Stimulated activated CD4-positive, alpha-beta T cell treated with anti-CD3 and anti-CD28 coated beads, TNF-alpha, amount 100 ng/mL, for 24 hours (primary cell): ENCODE measurements around the gene RFX6.
"Not testable (repeated sequence)": the region's sequence is repeated elsewhere in the genome, so short reads cannot be mapped to it uniquely, and the experiment has no call there.

Experiments
- DNase-seq, 3 experiments: peaks; one replicate each; pipeline ENCODE4 v3.0.0-alpha.2; 2020; ENCODE audit warnings: low read depth in 3 of 3

The RFX6 gene

GRCh38 chr6:116876635-116877611 is at the start of gene RFX6:
Gene RFX6, plus strand, starts transcription at chr6:116877242. Its CDS starts 34 bp downstream, at chr6:116877276.
- DNase-seq = no peak

DNA sequence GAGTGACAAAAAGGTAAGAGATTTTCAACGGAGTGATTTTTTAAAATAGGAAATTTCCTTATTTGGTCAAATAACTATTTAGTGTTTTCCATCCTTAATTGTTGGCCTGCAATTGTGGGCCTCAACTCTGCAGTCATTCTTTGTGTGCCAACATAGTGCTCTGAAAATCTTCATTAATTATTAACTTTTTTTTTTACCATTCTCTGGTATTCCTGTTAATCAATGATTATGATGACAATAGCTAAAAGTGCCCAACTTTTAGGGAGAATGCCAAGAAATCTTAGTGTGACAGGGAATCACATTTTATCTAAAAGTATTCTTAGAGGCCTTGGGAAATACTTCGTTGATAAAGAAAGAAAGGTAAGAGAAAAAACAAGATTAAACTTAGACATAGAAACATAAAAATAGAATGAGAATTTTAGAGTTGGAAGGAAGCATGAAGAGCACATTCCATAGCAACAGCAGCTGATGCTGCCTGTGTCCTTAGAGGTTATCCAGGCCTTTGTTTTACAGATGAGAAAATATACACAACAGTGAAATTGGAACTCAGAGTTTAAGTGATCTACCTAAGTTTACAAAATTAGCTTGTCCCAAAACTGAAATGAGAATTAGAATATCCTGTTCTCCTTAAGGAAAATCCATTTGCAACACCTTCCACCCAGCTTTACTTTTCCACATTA is 49.3 kb upstream of the RFX6 start:
- DNase-seq = no peak

DNA sequence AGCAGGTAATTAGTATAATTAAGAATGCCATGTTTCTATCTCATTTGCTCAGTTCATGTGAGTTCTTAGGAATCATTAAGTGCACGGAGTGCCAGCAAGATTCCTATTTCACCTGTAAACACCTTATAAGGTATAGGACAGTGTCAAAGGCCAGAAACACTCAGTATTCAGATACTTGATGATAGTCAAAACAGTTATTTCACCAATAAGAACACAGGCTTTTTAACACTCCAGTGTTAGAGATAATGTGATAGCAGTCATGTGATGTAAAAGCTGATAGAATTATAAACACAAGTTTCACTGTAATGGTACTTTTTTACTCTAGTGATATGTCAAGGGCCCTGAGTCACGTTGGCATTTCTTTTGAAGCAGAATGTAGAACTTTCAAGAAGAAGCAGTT is 48.1 kb upstream of the RFX6 start, which contains the start of gene GPRC6A:
Gene GPRC6A (minus strand): TSS at position 101 of the 400 bp plus-strand sequence. CDS start 70 bp downstream, at position 31.
- no peak for DNase-seq

GRCh38 chr6:116834526-116834925 is 42.5 kb upstream of the RFX6 start:
- not testable (repeated sequence) for DNase-seq

- no peak for DNase-seq
Measured at GRCh38 chr6:116836606-116837342, 40.3 kb upstream of the RFX6 start.

GRCh38 chr6:116840091-116840490 is 37.0 kb upstream of the RFX6 start:
- DNase-seq = no peak

DNA sequence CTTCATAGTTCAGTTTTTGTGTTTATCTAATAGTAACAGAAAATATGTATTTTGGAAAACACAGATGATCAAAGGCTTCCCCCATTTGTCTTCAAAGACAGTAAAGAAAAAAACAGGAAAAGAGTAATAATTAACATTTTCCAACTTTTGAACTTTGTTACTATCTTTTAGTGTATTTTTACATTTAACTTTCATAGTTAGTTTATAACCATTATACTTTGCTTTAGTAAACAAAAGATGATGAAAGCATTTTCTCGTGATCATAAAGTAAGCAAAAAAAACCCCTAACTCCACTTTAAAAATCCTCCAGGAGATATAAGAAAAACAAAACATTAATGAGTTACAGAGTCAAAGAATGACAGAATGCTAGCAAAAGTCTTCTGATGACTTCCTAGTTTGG is 34.6 kb upstream of the RFX6 start:
- DNase-seq = no peak

DNA sequence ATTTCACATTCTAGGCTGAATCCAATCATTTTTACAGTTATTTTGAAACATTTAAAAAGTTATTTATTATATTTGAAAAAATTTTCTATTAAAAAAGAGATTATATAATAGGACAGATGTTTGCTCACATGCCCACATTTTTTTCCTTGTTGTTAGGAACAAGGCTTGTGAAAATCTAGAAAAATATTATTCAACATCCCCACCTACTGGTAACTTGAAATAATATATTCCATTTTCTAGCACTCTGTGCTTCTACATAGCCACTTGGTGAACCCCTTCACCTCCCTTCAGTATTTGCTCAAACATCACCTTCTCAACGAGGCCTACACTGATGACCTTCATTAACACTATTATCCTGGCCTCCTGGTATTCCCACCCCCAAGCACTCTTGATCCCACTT is 29.8 kb upstream of the RFX6 start:
- no peak for DNase-seq

- no peak for DNase-seq
Measured at GRCh38 chr6:116858060-116858459, 19.0 kb upstream of the RFX6 start.

GRCh38 chr6:116859264-116859663 is 17.8 kb upstream of the RFX6 start:
- DNase-seq = no peak

GRCh38 chr6:116866281-116866871 is 10.7 kb upstream of the RFX6 start:
- DNase-seq = no peak

DNA sequence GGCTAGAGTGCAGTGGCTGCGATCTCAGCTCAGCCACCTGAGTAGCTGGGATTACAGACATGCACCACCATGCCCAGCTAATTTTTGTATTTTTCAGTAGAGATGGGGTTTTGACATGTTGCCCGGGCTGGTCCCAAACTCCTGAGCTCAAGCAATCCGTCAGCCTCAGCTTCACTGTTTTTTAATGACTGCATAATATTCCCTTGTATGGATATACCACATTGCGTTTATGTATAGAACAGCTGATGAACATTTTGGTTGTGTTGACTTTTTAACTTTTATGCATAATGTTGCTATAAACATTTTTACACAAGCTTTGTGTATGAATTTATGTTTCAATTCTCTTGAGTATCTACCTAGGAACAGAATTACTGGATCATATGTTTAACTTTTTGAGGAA is 4.3 kb upstream of the RFX6 start:
- no peak for DNase-seq

GRCh38 chr6:116876107-116876506 is 935 bp upstream of the RFX6 start:
- no peak for DNase-seq

DNA sequence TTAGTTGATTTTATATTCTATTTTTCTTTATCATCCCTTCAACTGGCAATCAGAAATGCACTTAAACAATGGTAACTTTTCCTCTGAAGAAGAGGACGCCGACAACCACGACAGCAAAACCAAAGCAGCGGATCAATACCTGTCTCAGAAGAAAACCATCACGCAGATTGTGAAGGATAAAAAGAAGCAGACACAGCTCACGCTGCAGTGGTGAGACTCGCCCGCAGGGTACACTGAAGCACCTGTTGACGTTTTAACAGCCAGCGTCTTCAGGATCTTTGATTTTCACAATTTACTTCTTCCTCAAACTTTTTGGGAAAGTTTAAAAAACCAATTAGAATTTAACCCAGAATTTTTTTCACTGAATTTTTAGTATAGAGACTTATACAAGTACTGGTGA is 701 bp downstream of the RFX6 start:
- DNase-seq = no peak

GRCh38 chr6:116881236-116881635 is 4.2 kb downstream of the RFX6 start:
- DNase-seq = no peak

DNA sequence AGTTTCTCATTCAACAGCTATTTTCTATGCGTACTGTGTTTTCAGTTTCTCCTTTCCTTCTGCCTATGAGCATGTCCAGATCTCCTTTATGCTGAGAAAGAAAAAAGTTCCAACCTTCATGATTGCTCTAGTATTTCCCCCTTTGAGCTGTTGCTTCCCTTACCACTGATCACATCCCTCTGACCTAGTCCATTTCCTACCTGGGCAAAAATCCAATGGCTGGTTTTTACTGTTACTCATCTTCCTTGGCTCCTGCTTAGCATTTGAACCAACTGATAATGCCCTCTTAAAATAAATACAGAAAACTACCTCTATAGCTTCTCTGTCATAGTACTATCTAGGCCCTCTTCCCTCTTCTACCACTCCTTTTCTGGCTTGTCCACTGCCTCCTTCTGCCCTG is 6.0 kb downstream of the RFX6 start:
- no peak for DNase-seq

DNA sequence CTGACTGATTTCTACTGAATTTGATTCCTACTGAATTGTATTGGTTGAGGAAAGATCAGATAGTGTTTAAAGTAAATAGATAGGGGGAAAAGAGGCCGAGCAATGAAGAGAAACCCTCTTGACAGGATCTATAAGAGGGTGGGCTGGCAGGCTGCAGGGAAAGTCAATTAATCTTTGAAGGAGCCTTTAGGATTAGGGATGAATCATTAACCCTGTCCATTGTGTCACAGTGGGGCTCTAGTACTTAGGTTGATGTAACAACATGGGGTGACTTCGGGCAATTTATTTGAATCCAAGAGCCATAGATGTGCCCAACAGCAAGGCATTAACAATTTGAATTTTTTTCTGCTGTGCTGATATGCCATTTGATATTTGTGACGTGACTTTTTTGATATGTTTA is 7.5 kb downstream of the RFX6 start:
- no peak for DNase-seq

- no peak for DNase-seq
Measured at GRCh38 chr6:116887168-116887567, 10.1 kb downstream of the RFX6 start.

DNA sequence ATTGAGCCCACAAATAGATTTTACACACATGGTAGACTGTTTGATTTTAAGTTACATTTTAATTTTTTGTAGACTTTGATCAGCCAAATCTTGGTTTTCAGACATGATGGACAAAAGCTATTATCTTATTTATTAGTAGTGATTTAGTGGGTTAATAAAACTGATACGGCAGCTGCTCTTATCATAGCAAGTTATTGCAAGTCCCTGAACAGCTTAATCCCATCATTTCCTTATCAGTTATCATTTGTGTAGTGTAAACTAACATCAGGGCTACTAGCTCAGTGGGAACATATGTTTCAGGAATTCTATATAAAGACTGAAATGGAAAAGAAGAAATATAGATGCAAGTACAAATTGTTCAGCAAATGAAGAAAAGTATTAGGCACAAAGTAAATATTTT is 10.9 kb downstream of the RFX6 start:
- no peak for DNase-seq

DNA sequence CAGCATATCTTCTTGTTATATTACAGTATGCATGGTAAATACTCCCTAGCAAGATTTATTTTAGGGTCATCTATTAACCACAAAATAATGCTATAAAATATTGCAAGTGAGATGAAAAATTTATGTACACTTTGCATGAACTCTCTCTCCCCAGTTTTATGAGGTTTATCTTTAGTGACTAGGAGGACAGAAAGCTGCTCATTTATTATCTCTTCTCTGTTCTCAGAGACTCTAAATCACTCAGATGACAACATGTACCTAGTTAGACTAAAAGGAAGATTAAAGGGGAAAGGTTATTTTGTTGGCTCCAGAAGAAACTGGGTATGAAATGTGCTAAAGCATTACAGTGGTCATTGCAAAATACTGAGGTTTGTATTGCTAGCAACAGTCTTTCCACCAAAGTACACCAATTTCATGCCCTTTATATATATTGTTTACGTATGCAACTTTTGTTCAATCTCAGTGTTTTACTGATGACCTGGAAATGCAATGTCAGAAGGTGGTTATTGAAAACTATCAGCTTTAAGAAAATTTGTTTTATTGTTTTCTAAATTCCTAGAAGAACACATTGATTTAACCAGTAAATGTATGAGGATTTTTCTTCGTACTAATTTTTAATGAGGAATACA is 11.8 kb downstream of the RFX6 start:
- no peak for DNase-seq

DNA sequence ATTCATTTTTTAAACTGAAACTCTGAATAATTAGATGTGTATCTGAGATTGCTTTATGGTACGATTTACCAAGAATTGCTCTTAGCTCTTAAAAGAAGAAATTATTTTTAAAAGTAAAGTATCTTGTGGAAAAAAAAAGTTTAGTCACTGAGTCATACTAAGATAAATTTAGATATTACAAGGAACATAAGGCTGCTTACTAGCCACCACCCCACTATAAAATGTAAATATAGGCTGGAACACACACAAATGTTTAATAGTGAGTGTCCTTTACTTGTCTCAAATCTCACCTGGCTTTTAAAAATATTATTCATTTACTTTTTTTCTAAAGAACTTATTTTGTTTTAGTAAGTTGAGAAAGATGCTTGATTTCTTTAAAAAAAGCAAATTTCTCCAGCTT is 17.6 kb downstream of the RFX6 start:
- DNase-seq = no peak
